K562 (cell line): ENCODE results near the gene NDUFAB1. TPM values are rescaled to one million over a fixed set of nuclear protein-coding genes. Genes with fewer than 3 reads are reported as not detected.

Experiments
- ATAC-seq: fragments of 200-7000 bp; cut with Tn5 transposase; 3 replicates; pipeline ENCODE4 v1.9.1; 2020; ENCODE audit warnings: moderate library complexity
- BruUV-seq: library from RNA; stranded (reverse); fragments of 400-500 nt; replicated peaks from 2 replicates; lab custom pipeline; 2021; lab: Mats Ljungman, UMichigan
- CTCF ChIA-PET: fragments of 300-600 bp; formaldehyde crosslinking; extraction: SDS; loops from one replicate; lab custom pipeline; 2021; ENCODE audit warnings: low intra/inter-chr PET ratio; lab: Yijun Ruan, JAX
- POLR2A ChIA-PET: fragments of 300-600, 350-650 bp; sonication (Branson Sonifier 250); formaldehyde crosslinking; extraction: SDS; loops from one replicate; lab custom pipeline; 2021; ENCODE audit warnings: antibody characterized with exemption, inconsistent platforms; lab: Yijun Ruan, JAX
- DNase-seq, 4 experiments: peaks; one replicate each; pipeline versions ENCODE4 v3.0.0 to v3.0.0-alpha.2; 2011 to 2018; ENCODE audit warnings: low spot score in 3 of 4, mixed read lengths in 3 of 4; ENCODE audit errors: extremely low read depth in 1 of 4
- FAIRE-seq: peaks from 2 replicates; lab custom pipeline; 2011; peaks lifted over from hg19 to GRCh38; lab: Jason Lieb, UNC
- H2AFZ ChIP-seq: 2 replicates; pipeline ENCODE4 v1.6.0; 2011; ENCODE audit warnings: low read depth, low read length, control low read depth, inconsistent platforms
- H3K27ac ChIP-seq: fragments of 200-600 bp; 3 replicates; pipeline ENCODE4 v1.8.0; 2011; ENCODE audit warnings: low read depth, mild to moderate bottlenecking, control low read depth, inconsistent platforms, low read length, moderate library complexity, mixed read lengths; ENCODE audit errors: extremely low read depth
- H3K27me3 ChIP-seq, 2 experiments: fragments of 300-600 bp in 1 of 2; 2 replicates in 1 of 2; 3 replicates in 1 of 2; pipeline versions ENCODE4 v1.6.0 to v1.8.0; 2011; ENCODE audit warnings: inconsistent platforms in 2 of 2, low read length in 2 of 2, mild to moderate bottlenecking in 1 of 2, mixed read lengths in 1 of 2, moderate library complexity in 1 of 2; ENCODE audit not compliant: control insufficient read depth in 2 of 2, insufficient read depth in 2 of 2
- H3K36me3 ChIP-seq: fragments of 300-600 bp; 3 replicates; pipeline ENCODE4 v1.8.0; 2011; ENCODE audit warnings: mild to moderate bottlenecking, low read length, inconsistent platforms; ENCODE audit not compliant: control insufficient read depth, insufficient read depth
- H3K4me1 ChIP-seq, 2 experiments: fragments of 200-600 bp in 1 of 2; replicated peaks in 1 of 2; 2 replicates in 1 of 2; 3 replicates in 1 of 2; pipeline versions ENCODE4 v1.5.1 to v1.8.0; 2011; ENCODE audit warnings: inconsistent platforms in 2 of 2, low read length in 2 of 2, mild to moderate bottlenecking in 1 of 2, mixed read lengths in 1 of 2, moderate library complexity in 1 of 2; ENCODE audit not compliant: control insufficient read depth in 2 of 2, insufficient read depth in 2 of 2
- H3K4me2 ChIP-seq: 2 replicates; pipeline ENCODE4 v1.6.1; 2011; ENCODE audit warnings: low read length, control low read depth, inconsistent platforms, mixed read lengths; ENCODE audit not compliant: insufficient read depth
- H3K4me3 ChIP-seq: fragments of 200-600 bp; sonication (generic), shearing (Covaris generic); 2 replicates; pipeline ENCODE4 v1.5.1; 2016; ENCODE audit warnings: control low read depth, inconsistent platforms
- H3K79me2 ChIP-seq: fragments of 200-600 bp; 3 replicates; pipeline ENCODE4 v1.8.0; 2011; ENCODE audit warnings: low read length, inconsistent platforms; ENCODE audit not compliant: control insufficient read depth, insufficient read depth
- H3K9ac ChIP-seq, 2 experiments: 2 replicates each; pipeline versions ENCODE4 v1.6.0 to v1.6.1; 2011; ENCODE audit warnings: low read depth in 2 of 2, low read length in 2 of 2, control low read depth in 1 of 2, inconsistent platforms in 1 of 2, mild to moderate bottlenecking in 1 of 2, mixed read lengths in 1 of 2; ENCODE audit not compliant: insufficient read depth in 1 of 2
- H3K9me1 ChIP-seq: one replicate; pipeline ENCODE4 v1.6.0; 2011; ENCODE audit warnings: inconsistent platforms, mild to moderate bottlenecking, low read length, moderate library complexity; ENCODE audit not compliant: control insufficient read depth, insufficient read depth
- H3K9me3 ChIP-seq: replicated peaks from 2 replicates; pipeline ENCODE4 v1.5.1; 2011; ENCODE audit warnings: low read depth, low read length, inconsistent platforms; ENCODE audit not compliant: control insufficient read depth, insufficient read depth
- H4K20me1 ChIP-seq: replicated peaks from 2 replicates; pipeline ENCODE4 v1.6.1; 2011; ENCODE audit warnings: low read length, inconsistent platforms, mixed read lengths; ENCODE audit not compliant: control insufficient read depth, insufficient read depth
- ARID3B ChIP-seq: fragments of 250-450 bp; sonication (Bioruptor Pico); IDR thresholded peaks from 2 replicates; pipeline ENCODE4 v1.4.0; 2020; ENCODE audit warnings: borderline replicate concordance
- DMBX1 ChIP-seq: fragments of 250-450 bp; sonication (Bioruptor Pico); IDR thresholded peaks from 2 replicates; pipeline ENCODE4 v1.8.0; 2022; ENCODE audit warnings: inconsistent platforms, mild to moderate bottlenecking, moderate library complexity, borderline replicate concordance
- SMC3 ChIP-seq: conservative IDR thresholded peaks from 2 replicates; pipeline ENCODE4 v1.6.1; 2011; ENCODE audit warnings: low read depth, low read length, improper control_type of control experiment; ENCODE audit not compliant: insufficient read depth
- TRIM25 ChIP-seq: fragments of 450-650 bp; IDR thresholded peaks from 2 replicates; pipeline ENCODE4 v1.7.0; 2016; ENCODE audit warnings: borderline replicate concordance
- WGBS: fragments of 100-300 bp; shearing (Covaris generic); methylation state at CpG from one replicate; pipeline ENCODE4 v1.1.6; 2016; ENCODE audit warnings: low coverage, mixed read lengths; ENCODE audit not compliant: insufficient coverage; ENCODE audit errors: missing lambda C conversion rate; 5-methylcytosine and 5-hydroxymethylcytosine counted together
- in situ Hi-C: fragments of 300-500 bp; cut with MboI; formaldehyde crosslinking; loops from 4 replicates; pipeline ENCODE4 v1.15.0; 2018; ENCODE audit warnings: inconsistent platforms, mixed read lengths
- intact Hi-C: fragments of 100-400 bp; cut with micrococcal nuclease; formaldehyde crosslinking; loops from 2 replicates; pipeline ENCODE4 v1.14.2; 2022
- polyA plus RNA-seq, 8 experiments: library from polyadenylated mRNA; depleted of rRNA in 4 of 8; stranded (reverse) in 5 of 8; unstranded in 3 of 8; fragments of >200 nt; fragmentation: Nextera tagmentation in 2 of 8; fragmentation: Illumina TruSeq in 1 of 8; extraction: Ambion mirVana in 2 of 8; extraction: Trizol in 1 of 8; gene quantifications; 2 replicates each; pipeline versions ENCODE4 v1.2.1 to v1.2.3, GENCODE V29; 2011 to 2014; ENCODE audit warnings: inconsistent platforms in 1 of 8, missing spikeins in 1 of 8
- total RNA-seq, 7 experiments: library from RNA; depleted of rRNA in 6 of 7; stranded (reverse); fragments of >200 nt in 6 of 7; fragmentation: Illumina TruSeq in 2 of 7; extraction: Trizol in 2 of 7; gene quantifications; 2 replicates each; pipeline versions ENCODE4 v1.2.1 to v1.2.3, GENCODE V29; 2011 to 2021; ENCODE audit warnings: low replicate concordance in 1 of 7

The NDUFAB1 gene
- total and polyA plus RNA-seq, 9 of the 15 experiments (the other 6 are each of a cell fraction or from before 2014, with no cell fraction given): 123 to 481 (median 238) TPM

- TF ChIP-seq TRIM25: no peak
These were observed 55.9 kb downstream of the NDUFAB1 start (continued) for GRCh38 chr16:23539984-23540816.

- Histone ChIP-seq H3K9ac (no peak overlapping the region), H3K27ac (peak overlapping the region; percentile 62; the same call in 2 of the 3 replicates), H3K27me3 (no peaks in the 10 kb centered on the region), H3K9me3 (no peaks in the 10 kb centered on the region), H3K4me3 (no peak overlapping the region), H3K4me2 (no peak overlapping the region), H3K9me1 (peaks cover 3% of the 10 kb centered on the region), H3K79me2 (no peaks in the 10 kb centered on the region), H3K4me1 (peaks cover 4 to 9% of the 10 kb centered on the region in 2 experiments; a peak in 3 of 5 replicates), H2AFZ (no peak overlapping the region), H3K36me3 (peaks cover 79% of the 10 kb centered on the region), H4K20me1 (no peaks in the 10 kb centered on the region)
- TF ChIP-seq ARID3B (CRISPR knock-in tag): no peak
- TF ChIP-seq SMC3: no peak
- 0 out of 2 replicates have a peak, but pooled peaks have one; percentile 8 for TF ChIP-seq DMBX1 (CRISPR knock-in tag)
- in situ Hi-C loops: no loop called here
- ATAC-seq: peak; percentile 62
- BruUV-seq: no TSS peak
- ChIA-PET POLR2A (interaction anchor here (1.1 to 1.4 kb wide), 5 partner anchors 9 to 27 kb away, joined by 3 to 7 read pairs (median 6); partner anchors contain the start of genes EARS2 and UBFD1), CTCF (no interaction called here)
- FAIRE-seq: no peak
- intact Hi-C loops: no loop called here
- DNase-seq: no peak
- WGBS: 40% methylated on average over 1 of the region's 1 CpG
These were observed 57.2 kb downstream of the NDUFAB1 start for GRCh38 chr16:23538919-23539278.
